Hepatocyte (in vitro differentiated cells): ENCODE measurements around the gene PAX5. TPM values are rescaled to one million over a fixed set of nuclear protein-coding genes. Genes with fewer than 3 reads are reported as not detected.

Source experiments
- DNase-seq: peaks from one replicate; pipeline ENCODE4 v3.0.0-alpha.2; 2016; ENCODE audit warnings: low spot score
- H2AFZ ChIP-seq: fragments of 200-600 bp; sonication (generic); 2 replicates; pipeline ENCODE4 v1.6.0; 2016; ENCODE audit warnings: antibody characterized with exemption, mild to moderate bottlenecking
- H3K27ac ChIP-seq: fragments of 200-600 bp; sonication (generic); 2 replicates; pipeline ENCODE4 v1.5.1; 2016; ENCODE audit warnings: mild to moderate bottlenecking
- H3K27me3 ChIP-seq: fragments of 200-600 bp; sonication (generic); 2 replicates; pipeline ENCODE4 v1.6.1; 2016
- H3K36me3 ChIP-seq: fragments of 200-600 bp; sonication (generic); replicated peaks from 2 replicates; pipeline ENCODE4 v1.5.1; 2016; ENCODE audit warnings: low read depth; ENCODE audit not compliant: insufficient read depth
- H3K4me1 ChIP-seq: fragments of 200-600 bp; sonication (generic); 2 replicates; pipeline ENCODE4 v1.5.1; 2016; ENCODE audit warnings: mild to moderate bottlenecking, moderate library complexity; ENCODE audit not compliant: insufficient read depth
- H3K4me2 ChIP-seq: fragments of 200-600 bp; sonication (generic); 2 replicates; pipeline ENCODE4 v1.6.0; 2016
- H3K4me3 ChIP-seq: fragments of 200-600 bp; sonication (generic); 2 replicates; pipeline ENCODE4 v1.5.1; 2016; ENCODE audit warnings: mild to moderate bottlenecking
- H3K79me2 ChIP-seq: fragments of 200-600 bp; sonication (generic); 2 replicates; pipeline ENCODE4 v1.6.0; 2017; ENCODE audit warnings: mild to moderate bottlenecking
- H3K9me2 ChIP-seq: fragments of 200-600 bp; sonication (generic); replicated peaks from 2 replicates; pipeline ENCODE4 v1.6.0; 2017; ENCODE audit warnings: mild to moderate bottlenecking; ENCODE audit not compliant: insufficient read depth
- H3K9me3 ChIP-seq: fragments of 200-600 bp; sonication (generic); 2 replicates; pipeline ENCODE4 v1.5.1; 2016; ENCODE audit warnings: low read depth, mild to moderate bottlenecking
- H4K20me1 ChIP-seq: fragments of 200-600 bp; sonication (generic); 2 replicates; pipeline ENCODE4 v1.6.0; 2016; ENCODE audit warnings: mild to moderate bottlenecking; ENCODE audit not compliant: insufficient read depth, poor library complexity, severe bottlenecking
- EZH2 ChIP-seq: fragments of 200-600 bp; sonication (generic); IDR thresholded peaks from 2 replicates; pipeline ENCODE4 v1.6.1; 2016; ENCODE audit warnings: antibody characterized with exemption, mild to moderate bottlenecking, borderline replicate concordance
- EZH2phosphoT487 ChIP-seq: fragments of 200-600 bp; sonication (generic); IDR thresholded peaks from one replicate; pipeline ENCODE4 v1.6.1; 2018; ENCODE audit warnings: antibody characterized with exemption, mild to moderate bottlenecking, low read depth, moderate library complexity; ENCODE audit not compliant: unreplicated experiment, severe bottlenecking
- WGBS: methylation state at CpG from one replicate; pipeline ENCODE4 v1.1.6; 2016; ENCODE audit warnings: low lambda C conversion rate; ENCODE audit errors: missing lambda C conversion rate; 5-methylcytosine and 5-hydroxymethylcytosine counted together
- polyA plus RNA-seq: library from polyadenylated mRNA; unstranded; fragments of >200 nt; fragmentation: Nextera tagmentation; extraction: Ambion mirVana; gene quantifications from 2 replicates; pipeline ENCODE4 v1.2.1, GENCODE V29; 2016
- total RNA-seq: library from RNA; depleted of rRNA; stranded (reverse); fragments of >200 nt; gene quantifications from 2 replicates; pipeline ENCODE4 v1.2.3, GENCODE V29; 2014
- TF ChIP-seq, protein P1 (sequence below): fragments of 200-600 bp; sonication (generic); IDR thresholded peaks from 2 replicates; pipeline ENCODE4 v1.5.1; 2016; ENCODE audit warnings: antibody characterized with exemption, mild to moderate bottlenecking; ENCODE audit not compliant: poor library complexity

Gene PAX5
- total and polyA plus RNA-seq, 2 experiments from 2014 or later: not detected

GRCh38 chr9:36837431-36838405 lies 196.3 kb downstream of the PAX5 start:
- H4K20me1 ChIP-seq: no peaks in the 10 kb centered on the region
- H3K79me2 ChIP-seq: no peaks in the 10 kb centered on the region
- no peaks in the 10 kb centered on the region for H3K27me3 ChIP-seq
- H2AFZ ChIP-seq: no peak overlapping the region
- DNase-seq: no peak
- H3K9me3 ChIP-seq: no peaks in the 10 kb centered on the region
- H3K9me2 ChIP-seq: no peaks in the 10 kb centered on the region
- no peak overlapping the region for H3K27ac ChIP-seq
- H3K4me2 ChIP-seq: no peak overlapping the region
- H3K4me1 ChIP-seq: no peaks in the 10 kb centered on the region
- no peaks in the 10 kb centered on the region for H3K36me3 ChIP-seq
- no peak overlapping the region for H3K4me3 ChIP-seq
- 91% methylated on average over 17 of the region's 17 CpGs for WGBS
- TF ChIP-seq EZH2 (no peak), EZH2phosphoT487 (no peak)
- TF ChIP-seq, protein P1, sequence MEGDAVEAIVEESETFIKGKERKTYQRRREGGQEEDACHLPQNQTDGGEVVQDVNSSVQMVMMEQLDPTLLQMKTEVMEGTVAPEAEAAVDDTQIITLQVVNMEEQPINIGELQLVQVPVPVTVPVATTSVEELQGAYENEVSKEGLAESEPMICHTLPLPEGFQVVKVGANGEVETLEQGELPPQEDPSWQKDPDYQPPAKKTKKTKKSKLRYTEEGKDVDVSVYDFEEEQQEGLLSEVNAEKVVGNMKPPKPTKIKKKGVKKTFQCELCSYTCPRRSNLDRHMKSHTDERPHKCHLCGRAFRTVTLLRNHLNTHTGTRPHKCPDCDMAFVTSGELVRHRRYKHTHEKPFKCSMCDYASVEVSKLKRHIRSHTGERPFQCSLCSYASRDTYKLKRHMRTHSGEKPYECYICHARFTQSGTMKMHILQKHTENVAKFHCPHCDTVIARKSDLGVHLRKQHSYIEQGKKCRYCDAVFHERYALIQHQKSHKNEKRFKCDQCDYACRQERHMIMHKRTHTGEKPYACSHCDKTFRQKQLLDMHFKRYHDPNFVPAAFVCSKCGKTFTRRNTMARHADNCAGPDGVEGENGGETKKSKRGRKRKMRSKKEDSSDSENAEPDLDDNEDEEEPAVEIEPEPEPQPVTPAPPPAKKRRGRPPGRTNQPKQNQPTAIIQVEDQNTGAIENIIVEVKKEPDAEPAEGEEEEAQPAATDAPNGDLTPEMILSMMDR: no peak

DNA sequence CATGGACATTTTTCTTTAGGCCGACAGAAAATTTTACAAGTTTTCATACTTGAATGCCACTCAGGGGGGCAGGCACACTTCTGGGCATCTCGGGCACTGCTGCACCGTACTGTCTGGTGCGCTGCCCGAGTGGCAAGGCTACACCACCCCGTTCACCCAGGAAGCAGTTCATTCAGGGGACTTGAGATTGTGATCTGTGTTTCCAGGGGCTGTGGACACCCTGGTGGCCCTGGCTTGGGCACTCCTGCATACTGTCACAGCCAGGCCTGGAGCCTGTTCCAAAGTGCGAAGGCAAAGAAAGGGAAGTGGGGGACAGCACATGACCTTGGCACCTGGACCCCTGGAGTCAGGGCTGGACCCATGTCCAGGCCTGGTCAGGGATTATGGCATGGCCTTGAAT lies 197.6 kb downstream of the PAX5 start:
- TF ChIP-seq EZH2phosphoT487 (no peak), EZH2 (no peak)
- TF ChIP-seq, protein P1: no peak
- Histone ChIP-seq H3K27ac (no peak overlapping the region), H3K4me1 (no peaks in the 10 kb centered on the region), H3K4me3 (no peak overlapping the region), H3K4me2 (no peak overlapping the region), H3K27me3 (no peaks in the 10 kb centered on the region), H3K79me2 (no peaks in the 10 kb centered on the region), H4K20me1 (no peaks in the 10 kb centered on the region), H3K9me3 (no peaks in the 10 kb centered on the region), H3K36me3 (no peaks in the 10 kb centered on the region), H2AFZ (no peak overlapping the region), H3K9me2 (no peaks in the 10 kb centered on the region)
- 84% methylated on average over 7 of the region's 7 CpGs for WGBS
- DNase-seq: no peak

DNA sequence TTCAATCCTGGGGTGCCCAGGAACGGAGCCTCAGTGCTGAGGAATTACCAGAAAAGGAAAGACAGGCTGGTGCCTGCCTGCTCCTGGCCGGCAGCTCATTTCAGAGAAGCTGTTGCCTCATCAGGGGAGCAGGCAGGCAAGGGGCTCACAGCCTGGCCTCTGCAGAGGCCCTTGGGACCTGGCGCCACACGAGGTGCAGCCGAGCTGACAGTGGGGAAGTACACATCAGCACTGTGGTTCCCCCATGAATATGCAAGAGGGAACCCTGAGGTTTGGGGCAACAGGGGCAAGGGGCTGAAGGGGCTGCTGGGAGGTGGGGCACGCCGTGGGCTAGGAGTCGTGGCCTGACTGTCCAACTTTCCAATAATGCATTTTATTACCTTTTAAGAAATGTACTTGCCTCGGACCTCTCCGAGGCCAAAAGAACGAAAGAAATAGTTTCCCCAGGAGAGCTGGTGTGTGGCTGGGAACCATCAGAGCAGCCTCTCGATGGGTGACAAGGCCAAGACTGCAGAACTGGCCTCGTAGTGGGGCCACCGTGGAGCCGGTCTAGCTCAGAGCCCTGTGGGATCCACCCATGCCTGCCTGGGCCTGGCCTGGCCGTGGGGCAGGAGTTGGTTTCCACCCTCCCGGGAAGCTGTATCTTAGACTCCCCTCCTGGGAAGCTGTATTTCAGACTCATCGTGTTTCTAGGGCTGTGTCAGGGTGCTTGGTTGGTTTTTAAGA lies 198.6 kb downstream of the PAX5 start:
- Histone ChIP-seq H3K27me3 (no peaks in the 10 kb centered on the region), H3K4me2 (no peak overlapping the region), H3K79me2 (no peaks in the 10 kb centered on the region), H3K9me2 (no peaks in the 10 kb centered on the region), H3K36me3 (no peaks in the 10 kb centered on the region), H3K4me1 (no peaks in the 10 kb centered on the region), H3K27ac (no peak overlapping the region), H2AFZ (no peak overlapping the region), H3K9me3 (no peaks in the 10 kb centered on the region), H3K4me3 (no peak overlapping the region), H4K20me1 (no peaks in the 10 kb centered on the region)
- TF ChIP-seq, protein P1: no peak
- DNase-seq: no peak
- 84% methylated on average over 17 of the region's 18 CpGs for WGBS
